Heart left ventricle (tissue), 13 donors: Measurements from ENCODE around the gene RPL38.

Experiments
- CTCF ChIP-seq, 12 donors: fragments of 200-600 bp; sonication (generic) in 4 of 12; IDR thresholded peaks; one replicate each; pipeline versions ENCODE4 v1.5.0 to v1.8.0; 2018 to 2022; ENCODE audit warnings: antibody characterized with exemption in 12 of 12, mild to moderate bottlenecking in 5 of 12
- POLR2A ChIP-seq, 2 donors: fragments of 450-650 bp; IDR thresholded peaks; one replicate each; pipeline ENCODE4 v1.6.1; 2017; ENCODE audit warnings: antibody characterized with exemption in 2 of 2, mild to moderate bottlenecking in 2 of 2, moderate library complexity in 2 of 2
- donor health status: ischemic (EF 13 %, LVEDD 7.1; RV severe dilation, severe dysfunction).
- donor health status: DM: no; HTN: yes; CAD: no.
- donor health status: DM: no; HTN: no; CAD: no.
- donor health status: ischemic (EF 25% LVEDD 6.9; RV normal size, moderate dysfunction).
- donor health status: ischemic (EF 25% LVEDD 5.7; RV mildly dilated, moderate dysfunction).
- donor health status: ischemic (EF 35%, LVEDD 5.7; RV mildly dilated, moderate dysfunction).
- donor health status: nonischemic (EF 11% LVEDD 7.7; RV severe dilation, severe dysfunction).
- donor health status: DM: yes; HTN: yes; CAD: no.
- donor health status: PGD.
- donor health status: ischemic (EF 29% LVEDD 5.4; RV normal size, mild dysfunction).
- donor health status: nonischemic (EF 23%, LVEDD 6.1; RV moderate dilation, normal function).

- TF ChIP-seq CTCF (IDR thresholded peaks at IDR 0.05) (no peak), POLR2A (IDR thresholded peaks at IDR 0.05) (no peak)
These were observed 42.0 kb upstream of the RPL38 start for GRCh38 chr17:74161503-74161875.
